HG03064 (cell line): ENCODE results near the gene PTCH1.

ENCODE experiments used
- ATAC-seq: cut with Tn5 transposase; IDR thresholded peaks from one replicate; pipeline ENCODE4 v1.9.1; 2021; ENCODE audit warnings: low read depth; ENCODE audit not compliant: unreplicated experiment

PTCH1 gene

GRCh38 chr9:95477441-95477840 is 39.3 kb downstream of the PTCH1 start:
- no peak for ATAC-seq

GRCh38 chr9:95468791-95469190 is 48.0 kb downstream of the PTCH1 start:
- no peak for ATAC-seq

GRCh38 chr9:95465115-95465514 is 51.7 kb downstream of the PTCH1 start:
- ATAC-seq = no peak

- ATAC-seq = peak; percentile 9
These were observed 53.4 kb downstream of the PTCH1 start for GRCh38 chr9:95463148-95464060.

- peak; percentile 88 for ATAC-seq
These were observed 54.3 kb downstream of the PTCH1 start for GRCh38 chr9:95462249-95463147.

- ATAC-seq = no peak
These were observed 55.1 kb downstream of the PTCH1 start for GRCh38 chr9:95461448-95462248.

GRCh38 chr9:95460518-95461164 is 56.1 kb downstream of the PTCH1 start:
- ATAC-seq = no peak

- no peak for ATAC-seq
These were observed 56.8 kb downstream of the PTCH1 start for GRCh38 chr9:95459851-95460517.

GRCh38 chr9:95459178-95459577 is 57.6 kb downstream of the PTCH1 start:
- no peak for ATAC-seq

GRCh38 chr9:95458666-95459065 is 58.1 kb downstream of the PTCH1 start:
- no peak for ATAC-seq

GRCh38 chr9:95457769-95458168 is 59.0 kb downstream of the PTCH1 start:
- ATAC-seq = no peak

GRCh38 chr9:95455714-95456113 is 61.1 kb downstream of the PTCH1 start:
- no peak for ATAC-seq

- ATAC-seq = no peak
These were observed 64.6 kb downstream of the PTCH1 start for GRCh38 chr9:95452176-95452575.

GRCh38 chr9:95451065-95451426 is 65.7 kb downstream of the PTCH1 start:
- ATAC-seq = no peak

- no peak for ATAC-seq
These were observed 66.4 kb downstream of the PTCH1 start for GRCh38 chr9:95450171-95451064.

GRCh38 chr9:95449016-95449415 is 67.8 kb downstream of the PTCH1 start:
- ATAC-seq = no peak

GRCh38 chr9:95447660-95448420 is 68.9 kb downstream of the PTCH1 start:
- no peak for ATAC-seq

GRCh38 chr9:95446984-95447383 is 69.8 kb downstream of the PTCH1 start:
- no peak for ATAC-seq
